Inflammatory macrophage treated with lipopolysaccharide for 1 hour (primary cell): ENCODE results near the gene HECW1.
A peak's percentile ranks its signal among the peaks of the same experiment; 100 is the strongest.
"Not testable (repeated sequence)": the region's sequence is repeated elsewhere in the genome, so short reads cannot be mapped to it uniquely, and the experiment has no call there.

Experiments used
- DNase-seq, 2 donors: peaks; one replicate each; pipeline ENCODE4 v3.0.0-alpha.2; 2020 to 2022

The HECW1 gene

DNA sequence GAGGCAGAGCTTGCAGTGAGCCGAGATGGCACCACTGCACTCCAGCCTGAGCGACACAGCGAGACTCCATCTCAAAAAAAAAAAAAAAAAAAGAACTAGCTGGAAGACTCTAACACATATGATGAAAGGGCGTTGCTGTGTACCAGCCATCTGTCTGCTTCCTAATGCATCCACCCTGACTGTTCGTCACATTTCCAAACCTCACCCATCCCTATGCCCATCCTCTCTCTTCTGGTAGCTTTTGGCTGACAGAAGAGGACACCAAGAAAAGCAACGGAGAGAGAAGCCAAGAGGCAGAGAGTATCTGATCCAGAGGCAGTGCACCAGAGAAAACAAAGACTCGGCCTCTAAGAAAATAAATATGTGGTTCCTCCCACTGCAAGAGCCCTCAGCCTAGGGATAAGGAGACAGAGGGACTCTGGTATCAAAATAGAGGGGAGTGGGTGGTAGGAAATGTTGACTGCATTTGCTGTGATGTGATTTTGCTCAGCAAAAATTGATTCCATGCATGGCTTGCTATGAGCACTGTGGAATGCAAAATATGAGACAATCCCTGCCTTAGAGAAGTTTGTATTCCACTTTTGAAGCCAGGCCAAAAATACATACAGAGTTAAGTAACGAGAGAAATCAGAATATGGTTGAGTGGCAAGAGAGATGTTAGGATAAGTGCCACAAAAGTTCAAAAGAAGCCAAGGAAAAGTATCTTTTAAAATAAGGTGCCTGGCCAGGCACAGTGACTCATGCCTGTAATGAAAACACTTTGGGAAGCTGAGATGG is 369.6 kb downstream of the HECW1 start:
- no peak for DNase-seq

DNA sequence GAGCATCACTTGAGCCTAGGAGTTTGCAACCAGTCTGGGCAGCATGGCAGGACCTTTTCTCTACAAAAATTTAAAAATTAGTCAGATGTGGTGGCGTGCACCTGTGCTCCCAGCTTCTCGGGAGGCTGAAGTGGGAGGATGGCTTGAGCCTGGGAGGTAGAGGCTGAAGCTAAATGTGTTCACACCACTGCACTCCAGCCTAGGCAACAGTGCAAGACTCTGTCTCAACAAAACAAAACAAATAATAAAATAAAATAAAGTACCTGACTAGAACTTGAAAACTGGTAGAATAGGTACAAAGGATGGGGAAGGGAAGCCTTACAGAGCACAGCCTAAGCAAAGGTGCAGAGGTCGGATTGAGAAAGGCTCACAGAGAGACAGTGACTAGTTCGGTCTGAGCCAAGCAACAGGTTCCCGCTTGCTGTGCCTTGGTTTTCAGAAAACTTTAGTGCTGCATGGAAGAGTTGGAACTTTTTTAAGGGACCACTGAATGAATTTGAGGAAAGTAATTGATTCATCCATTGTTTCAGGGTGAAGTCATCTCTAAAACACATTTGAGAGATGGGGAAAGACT is 370.3 kb downstream of the HECW1 start:
- no peak for DNase-seq

DNA sequence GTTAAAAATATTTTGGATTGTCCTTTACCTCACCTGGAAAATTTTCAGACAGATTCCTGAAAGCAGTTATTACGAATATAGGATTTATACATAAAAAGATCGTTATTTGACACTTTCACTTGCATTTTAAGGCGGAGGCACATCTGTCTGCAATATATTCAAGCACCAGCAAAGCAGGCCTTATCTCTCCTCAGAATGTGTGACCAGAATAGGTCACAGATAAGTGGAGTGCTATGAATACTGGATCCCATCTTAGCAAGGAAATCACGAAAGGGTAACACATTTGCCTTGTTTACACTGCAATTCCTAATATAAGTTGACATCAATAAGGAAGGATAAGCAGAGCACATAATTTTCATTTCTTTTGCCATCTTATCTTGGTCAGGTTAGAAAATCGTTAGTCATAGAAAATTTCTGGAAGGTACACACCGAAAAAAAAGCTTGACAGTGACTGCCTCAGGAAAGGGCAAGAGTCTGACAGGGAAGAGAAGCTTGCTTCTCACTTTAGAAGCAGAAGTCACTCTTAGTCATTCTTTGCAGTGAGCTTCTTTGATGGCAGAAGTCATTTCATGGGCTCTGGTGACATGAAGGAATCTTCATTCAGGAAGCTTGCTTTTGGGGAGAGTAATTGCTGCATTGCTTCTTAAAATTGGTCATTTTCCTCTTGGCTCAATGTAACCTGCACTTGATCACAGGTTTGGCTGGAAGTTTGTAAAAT is 372.4 kb downstream of the HECW1 start:
- DNase-seq, result peak; percentile 40 to 70

DNA sequence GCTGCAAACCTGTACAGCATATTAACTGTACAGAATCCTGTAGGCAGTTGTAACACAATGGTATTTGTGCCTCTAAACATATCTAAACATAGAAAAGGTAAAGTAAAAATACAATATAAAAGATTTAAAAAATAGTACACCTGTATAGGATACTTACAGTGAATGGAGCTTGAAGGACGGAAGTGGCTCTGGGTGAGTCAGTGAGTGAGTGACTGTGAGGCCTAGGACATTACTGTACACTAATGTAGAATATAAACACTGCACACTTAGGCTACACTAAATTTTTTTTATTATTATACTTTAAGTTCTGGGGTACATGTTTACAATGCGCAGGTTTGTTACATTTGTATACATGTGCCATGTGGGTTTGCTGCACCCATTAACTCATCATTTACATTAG is 373.1 kb downstream of the HECW1 start:
- DNase-seq, result no peak

DNA sequence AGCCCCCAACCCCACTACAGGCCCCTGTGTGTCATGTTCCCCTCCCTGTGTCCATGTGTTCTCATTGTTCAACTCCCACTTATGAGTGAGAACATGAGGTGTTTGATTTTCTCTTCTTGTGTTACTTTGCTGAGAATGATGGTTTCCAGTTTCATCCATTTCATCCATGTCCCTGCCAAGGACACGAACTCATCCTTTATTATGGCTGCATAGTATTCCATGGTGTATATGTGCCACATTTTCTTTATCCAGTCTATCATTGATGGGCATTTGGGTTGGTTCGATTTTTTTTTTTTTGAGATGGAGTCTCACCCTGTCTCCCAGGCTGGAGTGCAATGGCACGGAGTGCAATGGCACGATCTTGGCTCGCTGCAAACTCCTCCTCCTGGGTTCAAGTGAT is 373.6 kb downstream of the HECW1 start:
- not testable (repeated sequence) for DNase-seq

DNA sequence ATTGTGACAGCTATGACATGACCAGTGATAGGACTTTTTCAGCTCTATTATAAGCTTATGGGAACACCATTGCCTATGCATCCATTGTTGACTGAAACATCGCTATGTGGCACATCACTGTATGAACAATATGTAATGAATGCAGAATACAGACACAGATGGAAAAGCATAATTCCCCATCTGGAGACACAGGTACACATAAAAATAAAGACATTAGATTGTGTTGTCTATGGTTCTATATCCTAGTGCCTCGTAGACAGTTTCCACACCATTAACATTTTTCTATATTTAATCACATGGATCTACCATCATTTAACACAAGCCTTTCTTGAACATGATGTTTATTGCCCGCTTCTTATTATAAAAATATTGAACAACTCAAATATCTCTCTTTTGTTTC is 374.2 kb downstream of the HECW1 start:
- no peak for DNase-seq

DNA sequence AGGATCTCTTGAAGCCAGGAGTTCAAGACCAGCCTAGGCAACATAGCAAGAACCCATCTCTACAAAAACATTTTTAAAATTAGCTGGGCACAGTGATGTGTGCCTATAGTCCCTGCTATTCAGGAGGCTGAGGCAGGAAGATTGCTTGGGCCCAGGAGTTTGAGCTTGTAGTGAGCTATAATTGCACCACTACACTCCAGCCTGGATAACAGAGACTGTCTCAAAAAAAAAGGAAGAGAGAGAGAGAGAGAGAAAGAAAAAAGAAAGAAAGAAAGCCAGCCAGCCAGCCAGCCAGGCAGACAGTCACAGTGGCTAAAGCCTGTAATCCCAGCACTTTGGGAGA is 375.3 kb downstream of the HECW1 start:
- no peak for DNase-seq

DNA sequence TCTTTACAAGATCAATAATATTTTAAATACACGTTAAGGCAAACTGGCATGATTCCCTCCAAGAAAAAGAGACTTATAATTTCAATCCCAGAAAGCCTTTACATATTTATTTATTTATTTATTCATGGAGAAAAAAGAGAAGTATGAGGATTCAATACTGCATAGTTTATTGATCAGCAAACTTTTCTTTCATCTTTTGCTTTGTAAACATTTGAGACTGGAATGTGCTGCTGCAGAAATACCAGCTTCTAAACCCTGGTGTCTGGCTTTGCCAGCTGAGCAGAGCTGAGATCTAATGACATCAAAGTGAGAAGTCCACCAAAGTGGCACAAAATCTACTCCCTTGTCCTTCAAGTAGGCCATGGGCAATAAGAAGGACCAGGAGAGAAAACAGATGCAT is 376.8 kb downstream of the HECW1 start:
- DNase-seq, result no peak

DNA sequence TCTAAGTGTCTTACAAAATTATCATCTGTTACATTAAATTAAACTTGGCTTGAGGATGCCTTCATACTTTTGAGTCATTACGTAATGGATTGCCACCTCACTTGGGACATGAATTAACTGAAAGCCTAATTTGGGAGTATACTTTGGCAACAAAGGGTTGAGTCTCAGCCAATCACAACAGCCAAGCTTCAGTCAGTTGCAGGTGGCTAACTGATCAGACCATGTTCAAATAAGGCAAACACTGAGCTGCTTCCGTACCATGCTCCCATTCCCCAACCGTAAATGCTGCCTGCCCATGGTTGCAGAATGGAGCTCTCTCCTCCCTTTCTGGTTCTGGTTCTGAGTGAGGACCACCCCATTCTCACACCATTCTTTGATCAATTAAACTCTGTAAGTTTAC is 377.6 kb downstream of the HECW1 start:
- no peak for DNase-seq

DNA sequence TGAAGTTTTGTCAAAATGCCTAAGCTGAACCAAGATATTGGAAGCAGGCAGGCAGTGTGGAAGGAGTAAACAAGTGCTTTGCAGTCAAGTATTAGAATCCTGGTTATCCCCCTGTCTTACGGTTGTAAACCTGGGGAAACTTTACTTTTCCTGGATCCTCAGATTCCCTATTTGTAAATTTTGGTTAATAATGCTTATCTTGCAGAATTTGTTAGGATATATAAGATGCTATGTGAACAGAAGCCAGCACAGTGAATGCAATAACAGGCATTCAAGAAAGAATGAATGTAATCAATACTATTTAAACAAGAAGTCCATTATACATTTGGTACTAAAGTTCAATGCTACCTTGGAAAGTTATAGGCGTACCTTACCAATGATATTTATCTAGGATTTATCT is 378.7 kb downstream of the HECW1 start:
- DNase-seq, result no peak

DNA sequence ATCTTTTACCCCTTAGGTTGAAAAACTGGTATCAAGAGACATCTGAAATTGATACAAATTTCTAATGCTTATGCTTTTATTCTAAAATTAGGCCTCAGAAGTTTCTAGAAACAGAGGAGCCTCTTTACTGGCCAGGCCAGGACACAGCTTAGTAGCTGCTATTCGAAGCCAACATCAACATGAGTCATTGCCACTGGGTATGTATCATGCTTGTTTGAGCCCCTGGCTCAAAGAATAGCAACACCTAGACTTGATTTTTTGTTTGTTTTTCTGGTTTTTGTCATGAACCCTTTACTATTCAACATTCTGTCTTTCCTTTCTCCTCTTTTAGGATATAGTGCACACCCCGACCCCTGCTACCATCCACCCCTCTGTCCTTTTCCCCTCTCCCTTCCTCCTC is 379.5 kb downstream of the HECW1 start:
- no peak for DNase-seq

DNA sequence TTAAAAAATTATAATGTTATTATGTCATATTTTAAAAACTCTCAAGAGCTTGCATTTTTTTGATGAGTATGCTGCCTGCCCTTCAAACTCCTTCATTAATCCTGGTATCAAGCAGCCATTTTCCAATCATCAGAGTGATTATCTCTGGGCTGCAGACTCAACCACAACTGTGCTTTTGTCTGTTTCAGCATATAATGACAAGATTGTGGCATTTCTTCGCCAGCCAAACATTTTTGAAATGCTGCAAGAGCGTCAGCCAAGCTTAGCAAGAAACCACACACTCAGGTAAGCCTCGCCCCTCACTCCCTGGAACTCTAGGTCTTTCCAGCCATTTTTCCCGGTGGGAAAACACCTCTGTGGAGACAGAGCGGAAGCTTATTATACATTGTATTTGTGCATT is 380.4 kb downstream of the HECW1 start:
- DNase-seq, result no peak

DNA sequence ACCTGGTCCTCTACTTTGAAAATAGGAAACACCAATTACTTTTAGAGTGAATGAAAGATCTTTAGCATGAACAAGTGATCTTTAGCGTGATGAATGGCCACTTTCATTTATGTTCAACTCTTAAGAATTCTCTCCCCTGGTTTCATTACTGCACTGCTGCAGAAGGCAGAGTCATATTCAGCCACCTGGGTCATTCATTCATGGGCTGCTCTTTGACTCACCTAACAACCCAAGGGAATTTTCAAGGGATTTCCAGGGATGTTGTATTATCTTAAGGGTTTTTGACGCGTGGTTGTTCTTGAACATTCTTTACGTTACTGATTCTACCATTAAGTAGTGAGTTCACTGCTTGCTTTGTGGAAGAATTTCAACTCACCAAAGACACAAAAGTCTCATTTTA is 383.1 kb downstream of the HECW1 start:
- DNase-seq, result no peak

DNA sequence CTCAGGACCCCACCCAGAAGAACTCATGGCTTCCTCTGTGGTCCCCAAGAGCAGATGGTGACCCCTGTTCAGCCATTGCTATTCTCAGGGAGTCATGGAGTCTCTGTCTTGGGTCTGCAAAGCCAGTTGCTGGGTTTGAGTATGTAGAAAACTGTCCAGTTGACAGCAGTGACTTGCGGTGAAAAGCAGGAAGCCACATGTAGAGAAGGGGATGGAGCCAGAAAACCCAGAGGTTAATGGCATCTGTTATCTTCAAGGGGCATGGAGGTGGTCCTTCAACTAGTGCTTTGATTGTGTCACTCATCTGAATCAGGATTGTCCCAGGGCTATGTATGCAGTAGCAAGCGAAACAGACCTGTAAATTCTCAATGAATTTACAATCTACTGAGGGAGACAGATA is 384.1 kb downstream of the HECW1 start:
- DNase-seq, result no peak

DNA sequence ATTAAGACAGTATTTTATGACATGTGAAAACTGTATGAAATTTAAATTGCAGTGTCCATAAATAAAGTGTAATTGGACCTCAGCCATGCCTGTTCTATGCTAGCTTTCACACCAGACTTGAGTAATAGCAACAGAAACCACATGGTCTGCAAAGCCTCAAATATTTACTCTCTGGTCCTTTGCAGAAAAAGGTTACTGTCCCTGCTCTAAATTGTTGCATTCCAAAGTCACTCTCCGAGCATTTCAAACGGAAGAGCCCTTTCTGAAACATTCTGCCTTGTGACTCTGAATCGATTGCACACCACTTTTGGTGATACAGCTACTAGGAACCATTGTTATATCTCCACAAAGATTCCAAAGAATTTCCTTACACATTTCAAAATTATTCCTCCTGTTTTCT is 389.4 kb downstream of the HECW1 start:
- no peak for DNase-seq

DNA sequence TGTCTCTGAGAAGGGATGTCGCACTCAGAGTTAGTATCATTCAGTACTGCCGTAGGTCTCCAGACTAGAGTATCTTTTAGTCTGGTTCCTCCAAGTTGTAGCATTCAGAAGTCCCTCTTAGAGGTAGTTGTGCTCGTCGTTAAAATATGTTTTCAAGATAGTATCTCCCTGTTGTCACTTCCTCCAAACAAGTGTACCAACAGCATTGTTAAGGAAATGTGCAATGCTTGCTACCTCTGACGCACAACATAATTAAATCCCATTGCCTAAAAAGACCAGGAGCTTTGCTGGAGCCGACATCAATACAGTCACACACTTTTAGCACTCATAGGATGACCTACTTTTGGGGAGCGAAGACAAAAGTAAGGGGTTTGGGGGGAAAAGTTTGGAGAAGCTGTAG is 390.5 kb downstream of the HECW1 start:
- DNase-seq, result no peak

DNA sequence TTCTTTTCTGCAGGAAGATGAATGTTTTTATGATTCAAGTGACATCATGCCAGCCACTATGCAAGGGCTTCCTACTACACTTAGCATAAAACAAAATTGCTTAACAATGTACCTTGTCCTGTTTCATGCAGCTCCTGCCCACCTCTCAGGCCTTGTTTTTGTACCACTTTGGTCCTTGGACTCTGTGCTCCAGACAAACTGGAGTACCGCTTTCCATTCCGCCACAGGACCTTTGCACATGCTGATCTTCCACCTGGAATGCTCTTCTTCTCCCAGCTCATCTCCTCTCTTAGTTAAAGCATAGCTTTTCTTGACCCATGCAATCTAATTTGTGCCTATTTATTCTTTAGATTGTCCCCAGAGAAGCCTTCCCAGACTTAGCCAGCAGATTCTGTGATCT is 393.0 kb downstream of the HECW1 start:
- no peak for DNase-seq

DNA sequence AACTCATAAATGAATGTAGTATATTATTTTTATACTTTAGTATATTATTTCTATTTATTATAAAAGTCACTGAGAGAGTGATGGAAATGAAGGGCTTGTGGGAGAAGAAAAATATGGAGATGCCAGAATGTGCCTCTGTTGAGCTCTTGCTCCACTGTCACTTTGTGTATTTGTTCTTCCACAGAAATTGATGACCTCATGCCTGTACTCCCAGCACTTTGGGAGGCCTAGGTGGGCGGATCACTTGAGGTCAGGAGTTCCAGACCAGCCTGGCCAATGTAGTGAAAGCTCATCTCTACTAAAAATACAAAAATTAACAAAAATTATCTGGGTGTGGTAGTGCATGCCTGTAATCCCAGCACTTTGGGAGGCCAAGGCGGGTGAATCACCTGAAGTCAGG is 394.0 kb downstream of the HECW1 start:
- DNase-seq, result no peak

DNA sequence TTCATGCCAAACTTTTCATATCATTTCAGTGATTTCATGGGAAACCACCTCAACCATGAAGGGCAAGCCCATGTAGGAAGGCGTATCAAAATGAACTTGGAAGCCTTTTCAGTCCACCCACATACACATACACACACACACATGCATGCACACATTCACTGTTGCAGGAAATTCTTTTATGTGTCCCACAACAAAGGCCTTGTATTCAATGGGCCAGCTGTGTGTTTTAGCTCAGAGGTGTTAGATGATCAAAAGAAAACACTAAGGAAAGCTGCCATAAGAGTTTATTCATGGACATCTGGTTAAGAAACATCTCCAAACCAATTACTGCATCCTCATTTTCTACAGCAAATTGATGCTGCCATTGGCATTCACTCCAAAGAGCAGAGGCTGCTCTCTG is 396.0 kb downstream of the HECW1 start:
- DNase-seq, result no peak

DNA sequence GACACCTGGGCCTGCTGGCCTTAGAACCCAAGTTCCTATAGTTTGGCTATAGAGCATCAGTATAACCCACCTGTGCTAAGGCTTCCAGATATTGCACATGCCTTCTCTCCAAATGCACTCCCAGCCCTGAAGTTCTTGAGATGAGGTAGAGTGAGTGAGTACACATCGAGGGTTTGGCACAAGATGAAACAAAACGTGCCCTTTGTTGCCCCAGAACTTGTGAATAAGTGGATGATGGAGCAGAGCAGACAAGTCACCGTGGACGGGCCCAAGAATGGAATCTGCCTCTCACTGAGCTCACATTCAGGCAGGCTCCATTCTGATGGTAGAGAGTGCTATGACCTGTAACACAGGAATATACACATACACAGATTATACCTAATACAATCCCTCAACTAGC is 397.5 kb downstream of the HECW1 start:
- no peak for DNase-seq

DNA sequence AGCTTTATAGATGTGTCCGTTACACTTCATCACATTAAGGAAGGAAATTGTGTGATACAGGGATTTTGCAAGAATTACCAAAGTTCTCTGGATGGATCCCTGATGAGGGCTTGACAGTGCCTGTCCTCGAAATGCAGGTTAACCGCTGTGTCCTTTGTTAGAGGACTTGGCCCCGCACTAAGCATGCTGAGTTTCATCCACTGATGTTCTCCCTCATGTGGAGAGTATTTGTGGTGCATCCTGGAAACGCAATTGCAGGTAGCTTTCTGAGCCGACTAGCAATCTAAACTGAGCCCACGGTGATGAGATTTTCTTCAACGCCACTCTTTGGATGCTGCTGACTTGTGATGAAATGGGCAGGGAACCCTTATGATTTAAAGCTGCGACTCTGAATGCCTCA is 398.6 kb downstream of the HECW1 start:
- no peak for DNase-seq

DNA sequence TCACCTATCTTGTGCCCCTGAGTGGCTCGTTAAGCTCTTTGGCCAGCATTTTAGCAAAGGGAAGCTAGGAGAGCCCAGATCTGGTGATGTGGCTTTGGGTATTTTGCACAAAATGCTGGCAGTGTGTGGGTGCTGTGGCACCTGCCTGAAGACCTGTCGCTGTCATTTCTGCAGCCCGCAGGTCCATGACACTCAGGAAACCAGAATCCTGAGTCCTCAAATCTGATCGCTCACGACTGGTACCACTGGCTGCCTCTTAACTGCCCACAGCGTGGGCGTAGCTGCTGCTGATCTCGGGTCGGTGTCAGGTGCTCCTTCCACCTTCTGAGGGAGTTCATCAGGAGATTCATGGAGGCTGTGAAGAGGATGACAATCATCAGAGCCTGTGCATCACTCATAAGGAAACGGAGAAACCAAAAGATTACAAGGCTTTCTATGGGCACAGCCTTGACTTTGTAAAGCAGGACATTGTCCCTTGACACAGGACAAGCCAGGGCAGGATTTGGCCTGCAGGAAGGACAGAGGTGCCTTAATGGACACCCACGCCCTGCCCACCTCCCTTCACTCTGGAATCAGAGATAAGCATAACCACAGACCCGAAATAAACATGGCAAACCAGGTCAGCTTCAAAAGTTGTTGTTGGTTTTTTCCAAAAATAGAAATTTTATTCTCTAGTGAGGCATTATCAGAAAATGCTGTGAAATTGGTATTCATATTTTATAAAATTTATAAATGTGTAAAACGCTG is 399.5 kb downstream of the HECW1 start:
- no peak for DNase-seq

DNA sequence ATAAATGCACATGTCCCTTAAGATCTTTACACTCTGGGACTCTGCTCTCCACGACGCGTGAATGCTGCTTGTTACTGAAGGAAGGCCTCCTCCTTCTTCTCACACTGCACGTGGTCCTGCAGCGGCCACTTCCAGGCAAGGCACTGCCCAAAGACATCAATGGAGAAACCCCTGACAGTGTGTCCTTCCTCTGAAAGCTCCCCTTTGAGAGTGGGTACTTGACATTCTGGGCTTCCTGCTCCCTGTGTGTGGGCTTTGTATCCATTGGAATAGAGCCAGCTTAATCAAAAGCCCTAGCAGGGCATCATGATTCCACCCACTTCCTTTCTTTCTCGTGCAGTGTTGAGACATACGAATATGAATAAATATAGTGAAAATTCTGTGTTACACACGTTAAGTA is 400.8 kb downstream of the HECW1 start:
- peak; percentile 49 to 59 for DNase-seq
